Fibroblast of the aortic adventitia (primary cell): Measurements from ENCODE around the gene SSR2. TPM values are rescaled to one million over a fixed set of nuclear protein-coding genes. Genes with fewer than 3 reads are reported as not detected.
A peak's percentile ranks its signal among the peaks of the same experiment; 100 is the strongest.

Experiments
- DNase-seq: peaks from one replicate; pipeline ENCODE4 v3.0.0-alpha.2; 2010; ENCODE audit warnings: low read depth
- H3K4me3 ChIP-seq: 2 replicates; pipeline ENCODE4 v1.5.1; 2011; ENCODE audit warnings: low read depth, mild to moderate bottlenecking, control low read depth, low read length, moderate library complexity
- CTCF ChIP-seq: IDR thresholded peaks from 2 replicates; pipeline ENCODE4 v1.5.1; 2011; ENCODE audit warnings: mild to moderate bottlenecking, low read length, control low read depth, inconsistent platforms; ENCODE audit not compliant: insufficient read depth
- total RNA-seq: library from RNA; depleted of rRNA; stranded (reverse); fragments of >200 nt; gene quantifications from 2 replicates; pipeline ENCODE4 v1.2.3, GENCODE V29; 2012; ENCODE audit warnings: low replicate concordance

The SSR2 gene
- total RNA-seq, 1 donor, result 472 TPM

- no peak for TF ChIP-seq CTCF
- no peak overlapping the region for H3K4me3 ChIP-seq
- DNase-seq, result no peak
These were observed 47.0 kb downstream of the SSR2 start for GRCh38 chr1:155973723-155974122.

- no peak overlapping the region for H3K4me3 ChIP-seq
- no peak for TF ChIP-seq CTCF
- no peak for DNase-seq
These were observed 48.6 kb downstream of the SSR2 start for GRCh38 chr1:155971910-155972809.

- no peak for TF ChIP-seq CTCF
- DNase-seq, result peak; percentile 88
These were observed 50.1 kb downstream of the SSR2 start for GRCh38 chr1:155970531-155971167.

GRCh38 chr1:155969377-155969791 lies 51.4 kb downstream of the SSR2 start:
- DNase-seq, result no peak
- no peak for TF ChIP-seq CTCF
- no peak overlapping the region for H3K4me3 ChIP-seq

More at GRCh38 chr1:155970531-155971167, 50.1 kb downstream of the SSR2 start:
- peak overlapping the region; percentile 33 for H3K4me3 ChIP-seq

GRCh38 chr1:155968670-155969069 lies 52.1 kb downstream of the SSR2 start:
- DNase-seq, result peak; percentile 33
- H3K4me3 ChIP-seq, result no peak overlapping the region
- TF ChIP-seq CTCF, result no peak

- no peak for TF ChIP-seq CTCF
- DNase-seq, result no peak
- peak overlapping the region; percentile 5 for H3K4me3 ChIP-seq
These were observed 52.7 kb downstream of the SSR2 start for GRCh38 chr1:155968051-155968400.
